Measurements from ENCODE around the gene ACVR2B. TPM values are rescaled to one million over a fixed set of nuclear protein-coding genes. Genes with fewer than 3 reads are reported as not detected.

The ACVR2B gene
- total and polyA plus RNA-seq, 2 donors (not counting 1 experiment from before 2014, with no cell fraction given) = 0.18 to 4.2 TPM

- TF ChIP-seq CTCF (IDR thresholded peaks at IDR 0.05) (no peak), EZH2 (IDR thresholded peaks at IDR 0.05; ENCODE audit: borderline replicate concordance, insufficient read depth, low read depth, low read length, poor library complexity, severe bottlenecking) (no peak)
- H4K20me1 ChIP-seq (ENCODE audit: control insufficient read depth, insufficient read depth, low read length, poor library complexity, severe bottlenecking) = no peaks in the 10 kb centered on the region
- Mint-ChIP-seq H3K4me3 (peak overlapping the region; percentile 90), H3K27me3 (peaks cover 22% of the 10 kb centered on the region), H3K27ac (peak overlapping the region; percentile 29), H3K9me3 (ENCODE audit: insufficient read depth) (no peaks in the 10 kb centered on the region), H3K4me1 (peaks cover 15% of the 10 kb centered on the region)
- no peaks in the 10 kb centered on the region for H3K79me2 ChIP-seq (ENCODE audit: control insufficient read depth, insufficient read depth, low read length)
- peak overlapping the region; percentile 40 to 68 (median 60) for H3K4me3 ChIP-seq (ENCODE audit: control extremely low read depth in 1 of 5, extremely low read depth in 1 of 5, insufficient read depth in 1 of 5, low read depth in 2 of 5, low read length in 4 of 5)
- H3K9ac ChIP-seq (ENCODE audit: low read length) = peak overlapping the region; percentile 66
- WGBS (ENCODE audit: insufficient coverage) = under 1% methylated on average over 43 of the region's 72 CpGs
- H2AFZ ChIP-seq (ENCODE audit: insufficient read depth, low read depth, low read length, poor library complexity, severe bottlenecking) = peak overlapping the region; percentile 71
- H3K9me3 ChIP-seq (ENCODE audit: control extremely low read depth in 1 of 3, control insufficient read depth in 2 of 3, insufficient read depth in 1 of 3, low read length in 2 of 3) = peaks cover 0 to 11% (median 0%) of the 10 kb centered on the region in 3 donors
- peaks cover 13 to 24% of the 10 kb centered on the region in 2 donors for H3K4me1 ChIP-seq (ENCODE audit: control insufficient read depth in 2 of 2, insufficient read depth in 2 of 2, low read length in 2 of 2)
- no peak for ATAC-seq (ENCODE audit: low read depth)
- no peaks in the 10 kb centered on the region for H3K36me3 ChIP-seq (replicated peaks in 1 of 2; ENCODE audit: control extremely low read depth in 1 of 2, control insufficient read depth in 1 of 2, extremely low read depth in 1 of 2, insufficient read depth in 2 of 2, low read length in 1 of 2)
- DNase-seq = peak; percentile 27
- intact Hi-C loops (cut with micrococcal nuclease) = loop anchor here (10.0 kb wide), 1 partner anchor 110 kb away; the partner anchor contains the start of gene XYLB
- peak overlapping the region; percentile 81 for H3K4me2 ChIP-seq (replicated peaks; ENCODE audit: low read depth, low read length, poor library complexity, severe bottlenecking)
- ChIA-PET POLR2A (no interaction called here), CTCF (no interaction called here)
- H3K27ac ChIP-seq (ENCODE audit: low read length in 2 of 2) = no peak overlapping the region
- H3K27me3 ChIP-seq (replicated peaks in 1 of 4; ENCODE audit: control extremely low read depth in 1 of 4, control insufficient read depth in 3 of 4, insufficient read depth in 4 of 4, low read length in 3 of 4) = peaks cover 0 to 33% (median 8%) of the 10 kb centered on the region in 4 experiments
These were observed 1.4 kb downstream of the ACVR2B start for GRCh38 chr3:38454884-38455638.
